Cardiac atrium fibroblast (primary cell): Measurements from ENCODE around the gene TATDN3. TPM values are rescaled to one million over a fixed set of nuclear protein-coding genes. Genes with fewer than 3 reads are reported as not detected.

Source experiments
- total RNA-seq: library from RNA; depleted of rRNA; stranded (reverse); fragments of >200 nt; gene quantifications from 2 replicates; pipeline ENCODE4 v1.2.3, GENCODE V29; 2015

The TATDN3 gene, protein sequence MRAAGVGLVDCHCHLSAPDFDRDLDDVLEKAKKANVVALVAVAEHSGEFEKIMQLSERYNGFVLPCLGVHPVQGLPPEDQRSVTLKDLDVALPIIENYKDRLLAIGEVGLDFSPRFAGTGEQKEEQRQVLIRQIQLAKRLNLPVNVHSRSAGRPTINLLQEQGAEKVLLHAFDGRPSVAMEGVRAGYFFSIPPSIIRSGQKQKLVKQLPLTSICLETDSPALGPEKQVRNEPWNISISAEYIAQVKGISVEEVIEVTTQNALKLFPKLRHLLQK
- 7.8 and 12.8 TPM in 2 replicates for total RNA-seq

DNA sequence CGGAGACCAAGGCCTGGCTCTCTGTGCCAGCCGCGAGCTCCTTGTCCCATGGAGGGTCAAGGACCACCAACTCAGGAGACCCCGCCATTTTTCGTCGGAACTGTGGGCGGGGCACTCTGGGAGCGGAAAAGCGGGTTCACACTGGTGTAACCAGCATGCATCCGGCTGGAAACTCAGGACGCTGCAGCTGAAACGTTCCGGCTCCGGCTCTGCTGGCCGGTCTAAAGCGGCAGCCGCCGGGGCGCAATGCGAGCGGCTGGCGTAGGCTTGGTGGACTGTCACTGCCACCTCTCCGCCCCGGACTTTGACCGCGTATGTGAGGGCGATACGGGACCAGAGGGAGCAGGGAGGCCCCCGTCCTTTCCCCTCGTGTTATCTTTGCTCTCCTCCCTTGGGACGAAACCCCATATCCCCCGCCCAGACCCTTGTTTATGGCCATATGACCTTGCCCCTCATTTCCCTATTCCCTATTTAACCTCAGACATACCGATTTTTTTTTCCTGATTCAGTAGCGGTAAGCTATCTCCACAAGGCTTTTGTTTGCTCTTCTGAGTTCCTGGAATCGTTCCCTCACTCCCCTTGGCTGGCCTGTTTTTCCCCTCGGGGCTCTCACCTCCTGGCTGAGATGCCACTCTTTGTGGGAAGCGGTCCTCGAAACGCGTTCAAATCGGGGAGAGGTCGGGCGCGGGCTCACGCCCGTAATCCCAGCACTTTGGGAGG lies at the start of gene TATDN3, which contains the start of gene NSL1:
Gene TATDN3, plus strand, starts transcription at position 219 of the 720 bp plus-strand sequence. Its CDS starts 28 bp downstream, at position 247.
Gene NSL1, minus strand, starts transcription at position 102 of the 720 bp plus-strand sequence. Its CDS starts 14 bp downstream, at position 88.

GRCh38 chr1:212847549-212847948 lies 55.9 kb downstream of the TATDN3 start, which contains the start of gene SPATA45:
Gene SPATA45, minus strand, starts transcription at chr1:212847649. Its CDS starts 11,500 bp downstream, at chr1:212836149.

DNA sequence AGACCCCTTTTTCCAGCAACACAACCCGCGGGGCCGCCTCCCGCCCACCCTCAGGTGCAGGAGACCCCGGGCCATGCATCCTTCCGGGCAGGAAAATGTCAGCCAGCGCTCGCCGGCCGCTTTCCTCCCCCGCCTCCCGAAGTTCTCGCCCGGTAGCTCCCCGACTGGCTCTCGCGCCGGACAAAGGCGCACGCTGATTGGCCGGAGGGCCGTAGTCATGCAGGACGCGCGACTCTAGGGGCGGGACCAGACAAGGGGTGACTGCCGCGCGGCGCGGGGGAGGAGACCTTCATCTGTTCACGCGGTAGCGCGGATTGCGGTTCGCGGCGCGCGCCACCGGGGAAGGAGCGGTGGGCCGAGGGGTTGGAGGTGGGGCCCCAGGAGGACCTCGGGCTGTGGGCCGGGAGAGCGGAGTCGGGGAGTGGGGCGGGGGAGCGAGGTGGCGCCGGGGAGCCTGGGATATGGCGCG lies 66.3 kb downstream of the TATDN3 start, which contains the start of gene FLVCR1:
Gene FLVCR1, plus strand, starts transcription at position 284 of the 469 bp plus-strand sequence. Its CDS starts 178 bp downstream, at position 462.

Other genes with a start within 250 kb of the TATDN3 start
- gene ATF3, start 183.1 kb upstream of the TATDN3 start, total RNA-seq = 4.0 and 6.3 TPM in 2 replicates
- not detected in 2 replicates for gene BATF3, start 92.1 kb upstream of the TATDN3 start, total RNA-seq
- 17.9 and 33.0 TPM in 2 replicates for gene NSL1, start 117 bp upstream of the TATDN3 start, total RNA-seq
- gene SPATA45, start 55.8 kb downstream of the TATDN3 start, total RNA-seq = not detected in 2 replicates
- gene FLVCR1, start 66.4 kb downstream of the TATDN3 start, total RNA-seq = 7.6 and 7.8 TPM in 2 replicates
- 2.1 TPM in 1 of 2 replicates, not detected in the other for gene VASH2, start 158.6 kb downstream of the TATDN3 start, total RNA-seq
- 16.2 and 19.1 TPM in 2 replicates for gene ANGEL2, start 224.0 kb downstream of the TATDN3 start, total RNA-seq